PC-3 (cell line): Measurements from ENCODE around the gene KCNK4. TPM values are rescaled to one million over a fixed set of nuclear protein-coding genes. Genes with fewer than 3 reads are reported as not detected.

Experiments
- ATAC-seq: fragments of 200-7000 bp; cut with Tn5 transposase; 2 replicates; pipeline ENCODE4 v1.9.1; 2020; ENCODE audit warnings: mild to moderate bottlenecking, moderate library complexity
- BruUV-seq: library from RNA; stranded (reverse); fragments of 400-500 nt; replicated peaks from 2 replicates; lab custom pipeline; 2021; lab: Mats Ljungman, UMichigan
- CTCF ChIA-PET: fragments of 300-600 bp; sonication (Branson Sonifier 250); formaldehyde crosslinking; loops from one replicate; lab custom pipeline; 2022; ENCODE audit warnings: antibody characterized with exemption; lab: Charles Lee
- POLR2A ChIA-PET: fragments of 300-600 bp; sonication (Branson Sonifier 250); formaldehyde crosslinking; loops from one replicate; lab custom pipeline; 2022; ENCODE audit warnings: antibody characterized with exemption; ENCODE audit not compliant: unreplicated experiment; lab: Charles Lee
- DNase-seq: peaks from one replicate; pipeline ENCODE4 v3.0.0-alpha.2; 2015
- H2AFZ ChIP-seq: fragments of 300-600 bp; sonication (generic); 2 replicates; pipeline ENCODE4 v1.6.0; 2016; ENCODE audit warnings: antibody characterized with exemption, low read length
- H3F3A ChIP-seq: fragments of 300-600 bp; sonication (generic); one replicate; pipeline ENCODE4 v1.6.0; 2017; ENCODE audit warnings: antibody characterized with exemption, low read length, control low read depth, mild to moderate bottlenecking; ENCODE audit not compliant: unreplicated experiment
- H3K27ac ChIP-seq: fragments of 300-600 bp; sonication (generic); 2 replicates; pipeline ENCODE4 v1.5.1; 2016; ENCODE audit warnings: mild to moderate bottlenecking, low read length
- H3K27me3 ChIP-seq: fragments of 300-600 bp; sonication (generic); 2 replicates; pipeline ENCODE4 v1.6.1; 2016; ENCODE audit warnings: low read length, mixed read lengths
- H3K36me3 ChIP-seq: fragments of 300-600 bp; sonication (generic); 2 replicates; pipeline ENCODE4 v1.6.1; 2016; ENCODE audit warnings: low read depth, mixed run types, low read length, mixed read lengths
- H3K4me1 ChIP-seq: fragments of 300-600 bp; sonication (generic); 2 replicates; pipeline ENCODE4 v1.5.1; 2016; ENCODE audit warnings: low read length; ENCODE audit not compliant: insufficient read depth
- H3K4me2 ChIP-seq: fragments of 300-600 bp; sonication (generic); 2 replicates; pipeline ENCODE4 v1.6.0; 2016; ENCODE audit warnings: low read length
- H3K4me3 ChIP-seq: fragments of 300-600 bp; sonication (generic); 2 replicates; pipeline ENCODE4 v1.5.1; 2016; ENCODE audit warnings: mild to moderate bottlenecking, low read length, mixed read lengths
- H3K79me2 ChIP-seq: fragments of 300-600 bp; sonication (generic); 2 replicates; pipeline ENCODE4 v1.6.1; 2017; ENCODE audit warnings: low read length, mixed read lengths
- H3K9ac ChIP-seq: fragments of 300-600 bp; sonication (generic); 2 replicates; pipeline ENCODE4 v1.6.0; 2016; ENCODE audit warnings: mild to moderate bottlenecking, low read length
- H3K9me2 ChIP-seq: fragments of 300-600 bp; sonication (generic); replicated peaks from 2 replicates; pipeline ENCODE4 v1.6.1; 2016; ENCODE audit warnings: mixed run types, low read length, mixed read lengths
- H3K9me3 ChIP-seq: fragments of 300-600 bp; sonication (generic); 2 replicates; pipeline ENCODE4 v1.6.1; 2016; ENCODE audit warnings: low read length, mixed read lengths
- H4K20me1 ChIP-seq: fragments of 300-600 bp; sonication (generic); 2 replicates; pipeline ENCODE4 v1.6.1; 2016; ENCODE audit warnings: low read length, mixed read lengths
- EZH2 ChIP-seq: fragments of 300-600 bp; sonication (generic); IDR thresholded peaks from one replicate; pipeline ENCODE4 v1.6.1; 2017; ENCODE audit warnings: antibody characterized with exemption, mild to moderate bottlenecking, low read length; ENCODE audit not compliant: unreplicated experiment
- intact Hi-C: fragments of 100-400 bp; cut with micrococcal nuclease; formaldehyde crosslinking; loops from 2 replicates; pipeline ENCODE4 v1.9.0; 2023
- total RNA-seq: library from RNA; depleted of rRNA; stranded (reverse); fragments of >200 nt; gene quantifications from 2 replicates; pipeline ENCODE4 v1.2.3, GENCODE V29; 2014
- TF ChIP-seq, protein P1 (sequence below): fragments of 300-600 bp; sonication (generic); conservative IDR thresholded peaks from 2 replicates; pipeline ENCODE4 v1.5.1; 2017; ENCODE audit warnings: antibody characterized with exemption, low read depth, mild to moderate bottlenecking, low read length

The KCNK4 gene
- total RNA-seq, 1 experiment from 2014 or later, result 1.2 TPM

DNA sequence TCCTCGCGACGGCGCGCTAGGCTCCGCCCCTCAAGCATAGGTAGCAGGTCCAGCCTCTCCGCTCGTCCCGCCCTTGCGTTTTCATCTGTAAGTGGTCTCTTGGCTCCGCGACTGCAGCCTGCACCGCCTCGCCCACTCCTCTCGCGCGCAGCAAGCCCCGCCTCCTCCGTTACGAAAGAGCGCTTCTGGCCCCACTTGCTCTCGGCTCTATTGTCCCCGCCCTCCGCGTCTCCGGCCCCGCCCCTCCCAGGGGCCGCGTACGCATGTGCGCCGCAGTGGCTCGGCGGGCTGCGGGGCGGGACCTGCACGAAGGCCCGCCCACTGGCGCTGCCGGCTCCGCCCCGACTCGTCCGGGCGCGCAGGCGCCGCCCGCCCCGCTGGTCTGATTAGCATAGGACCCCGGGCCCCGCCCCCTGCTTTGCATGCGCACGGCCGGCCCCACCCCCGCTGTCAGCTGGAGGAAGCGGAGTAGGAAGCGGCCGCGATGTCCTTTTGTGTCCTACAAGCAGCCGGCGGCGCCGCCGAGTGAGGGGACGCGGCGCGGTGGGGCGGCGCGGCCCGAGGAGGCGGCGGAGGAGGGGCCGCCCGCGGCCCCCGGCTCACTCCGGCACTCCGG is 14.1 kb downstream of the KCNK4 start, which contains the start of gene ESRRA:
Gene ESRRA, plus strand, starts transcription at position 450 of the 616 bp plus-strand sequence. CDS start 1,656 bp downstream, outside the sequence.
- Histone ChIP-seq H3K4me2 (peak within 1 kb of the TSS; percentile 92), H3K9me2 (no peaks in the 10 kb centered on the region), H3K27me3 (peaks cover 5% of the 10 kb centered on the region), H3K27ac (peak within 1 kb of the TSS; percentile 85), H3K4me3 (peak within 1 kb of the TSS; percentile 81), H3K79me2 (peaks cover 35% of the 10 kb centered on the region), H3K9ac (peak within 1 kb of the TSS; percentile 88), H2AFZ (peak within 1 kb of the TSS; percentile 86), H3F3A (no peaks in the 10 kb centered on the region), H4K20me1 (no peaks in the 10 kb centered on the region), H3K36me3 (no peaks in the 10 kb centered on the region), H3K4me1 (peaks cover 28% of the 10 kb centered on the region), H3K9me3 (no peaks in the 10 kb centered on the region)
- peak; percentile 70 for ATAC-seq
- DNase-seq, result peak; percentile 100
- ChIA-PET POLR2A (interaction anchor here (0.6 to 1.6 kb wide), 2 partner anchors 12 to 50 kb away, joined by 20 to 27 read pairs; partner anchors contain the start of genes PRDX5 and TRMT112), CTCF (interaction anchor here (0.6 to 2.0 kb wide), 10 partner anchors 13 to 970 kb away, joined by 3 to 20 read pairs (median 9); partner anchors contain the start of genes PRDX5 and TRMT112)
- intact Hi-C loops, result loop anchor here (1.0 to 2.0 kb wide), 6 partner anchors 12 to 119 kb away; partner anchors contain the start of genes FKBP2, STIP1 and TRMT112
- TF ChIP-seq, protein P1, sequence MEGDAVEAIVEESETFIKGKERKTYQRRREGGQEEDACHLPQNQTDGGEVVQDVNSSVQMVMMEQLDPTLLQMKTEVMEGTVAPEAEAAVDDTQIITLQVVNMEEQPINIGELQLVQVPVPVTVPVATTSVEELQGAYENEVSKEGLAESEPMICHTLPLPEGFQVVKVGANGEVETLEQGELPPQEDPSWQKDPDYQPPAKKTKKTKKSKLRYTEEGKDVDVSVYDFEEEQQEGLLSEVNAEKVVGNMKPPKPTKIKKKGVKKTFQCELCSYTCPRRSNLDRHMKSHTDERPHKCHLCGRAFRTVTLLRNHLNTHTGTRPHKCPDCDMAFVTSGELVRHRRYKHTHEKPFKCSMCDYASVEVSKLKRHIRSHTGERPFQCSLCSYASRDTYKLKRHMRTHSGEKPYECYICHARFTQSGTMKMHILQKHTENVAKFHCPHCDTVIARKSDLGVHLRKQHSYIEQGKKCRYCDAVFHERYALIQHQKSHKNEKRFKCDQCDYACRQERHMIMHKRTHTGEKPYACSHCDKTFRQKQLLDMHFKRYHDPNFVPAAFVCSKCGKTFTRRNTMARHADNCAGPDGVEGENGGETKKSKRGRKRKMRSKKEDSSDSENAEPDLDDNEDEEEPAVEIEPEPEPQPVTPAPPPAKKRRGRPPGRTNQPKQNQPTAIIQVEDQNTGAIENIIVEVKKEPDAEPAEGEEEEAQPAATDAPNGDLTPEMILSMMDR, result no peak
- no peak for TF ChIP-seq EZH2
- no TSS peak for BruUV-seq

DNA sequence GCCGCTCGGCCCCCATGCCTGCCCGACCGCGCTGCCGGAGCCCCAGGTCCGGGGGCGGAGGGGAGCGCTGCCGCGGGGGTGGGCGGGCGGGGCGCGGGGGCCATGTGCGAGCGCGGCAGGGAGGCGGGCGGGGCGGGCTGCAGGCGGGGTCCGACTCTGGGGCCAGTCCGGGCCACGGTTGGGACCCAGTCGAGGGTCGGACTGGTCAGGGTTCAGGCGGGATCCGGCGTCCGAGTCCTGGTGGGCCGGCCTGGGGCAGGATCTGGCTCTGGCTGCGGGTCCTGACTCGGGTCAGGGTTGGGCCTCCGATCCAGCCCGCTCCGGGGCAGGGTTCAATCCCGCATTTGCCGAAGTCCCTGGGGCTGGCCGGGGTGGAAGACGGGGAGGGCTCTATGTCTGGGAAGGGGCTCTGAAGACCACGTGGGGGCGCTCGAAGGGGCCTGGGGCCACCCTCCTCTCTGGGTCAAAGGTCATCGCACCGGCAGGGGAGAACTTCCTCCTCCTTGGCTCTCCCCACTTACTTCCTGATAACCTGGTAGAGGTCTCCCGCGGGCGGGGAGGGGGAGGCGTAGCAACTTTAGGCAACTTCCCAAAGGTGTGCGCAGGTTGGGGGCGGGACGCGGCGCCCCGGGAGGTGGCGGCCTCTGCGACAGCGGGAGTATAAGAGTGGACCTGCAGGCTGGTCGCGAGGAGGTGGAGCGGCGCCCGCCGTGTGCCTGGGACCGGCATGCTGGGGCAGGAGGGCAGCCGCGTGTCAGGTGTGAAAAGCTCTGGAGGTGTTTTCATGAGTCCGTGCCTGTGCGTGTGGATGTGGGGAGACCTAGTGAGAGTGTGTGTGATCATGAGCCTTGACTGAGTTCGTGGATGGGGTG is 14.8 kb downstream of the KCNK4 start:
- POLR2A ChIA-PET, result interaction anchor here (1.6 kb wide), 1 partner anchor 12 kb away, joined by 27 read pairs; the partner anchor contains the start of genes PRDX5 and TRMT112
- intact Hi-C loops, result loop anchor here (1.0 to 2.0 kb wide), 6 partner anchors 11 to 120 kb away; partner anchors contain the start of genes FKBP2, STIP1 and TRMT112
- no TSS peak for BruUV-seq

More for the DNA sequence above, 14.8 kb downstream of the KCNK4 start:
- TF ChIP-seq EZH2, result no peak
- TF ChIP-seq, protein P1, result peak; percentile 63
- peak overlapping the region; percentile 88 for H3K9ac ChIP-seq
- no peaks in the 10 kb centered on the region for H3K36me3 ChIP-seq
- H3K4me3 ChIP-seq, result peak overlapping the region; percentile 81
- no peaks in the 10 kb centered on the region for H3F3A ChIP-seq
- H3K9me2 ChIP-seq, result no peaks in the 10 kb centered on the region
- peak overlapping the region; percentile 66 for H2AFZ ChIP-seq
- no peaks in the 10 kb centered on the region for H3K9me3 ChIP-seq
- H3K27ac ChIP-seq, result peak overlapping the region; percentile 74
- H3K4me2 ChIP-seq, result peak overlapping the region; percentile 91
- DNase-seq (peak; percentile 73), ATAC-seq (peak; percentile 10)
- peaks cover 20% of the 10 kb centered on the region for H3K4me1 ChIP-seq
- CTCF ChIA-PET, result interaction anchor here (0.6 to 2.0 kb wide), 2 partner anchors 49 to 92 kb away, joined by 6 to 20 read pairs; no protein-coding TSS in a partner anchor
- H3K79me2 ChIP-seq, result peaks cover 39% of the 10 kb centered on the region
- no peaks in the 10 kb centered on the region for H4K20me1 ChIP-seq
- no peaks in the 10 kb centered on the region for H3K27me3 ChIP-seq
